ENCODE results near the gene HSD17B14. TPM values are rescaled to one million over a fixed set of nuclear protein-coding genes. Genes with fewer than 3 reads are reported as not detected.

Gene HSD17B14
- total and polyA plus RNA-seq, 2 of the 13 experiments (the other 11 are each of a cell fraction or from before 2014, with no cell fraction given), result 0.58 to 1.2 TPM

GRCh38 chr19:48780631-48781391, 55.5 kb downstream of the HSD17B14 start (continued):
- TF ChIP-seq TFDP1 (CRISPR knock-in tag; IDR thresholded peaks at IDR 0.05; ENCODE audit: borderline replicate concordance) (peak; percentile 38; the same call in 1 of the 2 replicates), ZNF543 (CRISPR knock-in tag; IDR thresholded peaks at IDR 0.05) (no peak), STAT6 (CRISPR knock-in tag; IDR thresholded peaks at IDR 0.05; ENCODE audit: borderline replicate concordance) (no peak), HMG20A (CRISPR knock-in tag; IDR thresholded peaks at IDR 0.05; ENCODE audit: borderline replicate concordance) (peak; percentile 57; the same call in 1 of the 2 replicates), MTF1 (CRISPR knock-in tag; IDR thresholded peaks at IDR 0.05) (no peak), ZSCAN25 (CRISPR knock-in tag; IDR thresholded peaks at IDR 0.05) (no peak), ZNF276 (CRISPR knock-in tag; IDR thresholded peaks at IDR 0.05; ENCODE audit: low read depth) (no peak), NR2C2 (CRISPR knock-in tag; IDR thresholded peaks at IDR 0.05; ENCODE audit: borderline replicate concordance) (0 out of 2 replicates have a peak, but pooled peaks have one; percentile 28), ATF3 (CRISPR knock-in tag; IDR thresholded peaks at IDR 0.05) (peak; percentile 64), ZBTB42 (CRISPR knock-in tag; IDR thresholded peaks at IDR 0.05) (no peak), TERF1 (CRISPR knock-in tag; IDR thresholded peaks at IDR 0.05) (no peak), ELK4 (CRISPR knock-in tag; IDR thresholded peaks at IDR 0.05; ENCODE audit: borderline replicate concordance) (no peak), ZNF207 (IDR thresholded peaks at IDR 0.05; ENCODE audit: borderline replicate concordance) (no peak), MAZ (IDR thresholded peaks at IDR 0.05; ENCODE audit: borderline replicate concordance, low read depth, low read length) (0 out of 2 replicates have a peak, but pooled peaks have one; percentile 18), MAZ (CRISPR knock-in tag; IDR thresholded peaks at IDR 0.05; ENCODE audit: low read depth) (no peak), TAF15 (IDR thresholded peaks at IDR 0.05; ENCODE audit: low read depth, low read length, poor library complexity, severe bottlenecking) (no peak), BORCS8-MEF2B (CRISPR knock-in tag; IDR thresholded peaks at IDR 0.05) (no peak), AGO1 (IDR thresholded peaks at IDR 0.05; ENCODE audit: low read depth, low read length, poor library complexity, severe bottlenecking) (no peak), XBP1 (CRISPR knock-in tag; IDR thresholded peaks at IDR 0.05) (no peak)

Data from HepG2 (cell line).